Suprapubic skin (tissue), 4 donors: ENCODE measurements around the gene SND1. TPM values are rescaled to one million over a fixed set of nuclear protein-coding genes. Genes with fewer than 3 reads are reported as not detected.

ENCODE experiments used
- DNase-seq, 2 donors: peaks; one replicate each; pipeline ENCODE4 v3.0.0-alpha.2; 2019; ENCODE audit warnings: low spot score in 2 of 2
- H3K27ac ChIP-seq: fragments of 200-600 bp; sonication (generic); one replicate; pipeline ENCODE4 v1.5.1; 2019
- H3K27me3 ChIP-seq: fragments of 200-600 bp; sonication (generic); one replicate; pipeline ENCODE4 v1.5.1; 2019
- H3K36me3 ChIP-seq: fragments of 200-600 bp; sonication (generic); one replicate; pipeline ENCODE4 v1.5.1; 2019
- H3K4me1 ChIP-seq: fragments of 200-600 bp; sonication (generic); one replicate; pipeline ENCODE4 v1.5.1; 2019
- H3K4me3 ChIP-seq: fragments of 200-600 bp; sonication (generic); one replicate; pipeline ENCODE4 v1.5.1; 2019; ENCODE audit warnings: mild to moderate bottlenecking
- H3K9me3 ChIP-seq: fragments of 200-600 bp; sonication (generic); one replicate; pipeline ENCODE4 v1.5.1; 2019
- EP300 ChIP-seq: sonication (generic); formaldehyde crosslinking; IDR thresholded peaks from one replicate; pipeline ENCODE4 v1.6.1; 2017; ENCODE audit warnings: antibody characterized with exemption
- POLR2A ChIP-seq, 2 donors: fragments of 450-650 bp; IDR thresholded peaks; one replicate each; pipeline ENCODE4 v1.6.1; 2017; ENCODE audit warnings: antibody characterized with exemption in 2 of 2, mild to moderate bottlenecking in 2 of 2, moderate library complexity in 2 of 2
- POLR2AphosphoS5 ChIP-seq, 3 donors: sonication (generic); formaldehyde crosslinking; IDR thresholded peaks; one replicate each; pipeline ENCODE4 v1.6.1; 2017; ENCODE audit warnings: antibody characterized with exemption in 3 of 3
- WGBS: methylation state at CpG from one replicate; pipeline ENCODE4 v1.1.5; 2018; 5-methylcytosine and 5-hydroxymethylcytosine counted together
- total RNA-seq, 4 donors: library from RNA; depleted of rRNA; stranded (reverse); fragments of >200 nt; gene quantifications; one replicate each; pipeline ENCODE4 v1.1.0, GENCODE V29; 2016
- TF ChIP-seq, protein P1 (sequence below), 2 donors: fragments of 200-600 bp in 1 of 2; fragments of 450-650 bp in 1 of 2; sonication (generic) in 1 of 2; IDR thresholded peaks; one replicate each; pipeline ENCODE4 v1.5.1; 2016 to 2019; ENCODE audit warnings: antibody characterized with exemption in 2 of 2, mild to moderate bottlenecking in 1 of 2, moderate library complexity in 1 of 2

SND1 gene
- total RNA-seq, 4 donors from 2014 or later, result 72.2 to 99.8 (median 77.2) TPM

DNA sequence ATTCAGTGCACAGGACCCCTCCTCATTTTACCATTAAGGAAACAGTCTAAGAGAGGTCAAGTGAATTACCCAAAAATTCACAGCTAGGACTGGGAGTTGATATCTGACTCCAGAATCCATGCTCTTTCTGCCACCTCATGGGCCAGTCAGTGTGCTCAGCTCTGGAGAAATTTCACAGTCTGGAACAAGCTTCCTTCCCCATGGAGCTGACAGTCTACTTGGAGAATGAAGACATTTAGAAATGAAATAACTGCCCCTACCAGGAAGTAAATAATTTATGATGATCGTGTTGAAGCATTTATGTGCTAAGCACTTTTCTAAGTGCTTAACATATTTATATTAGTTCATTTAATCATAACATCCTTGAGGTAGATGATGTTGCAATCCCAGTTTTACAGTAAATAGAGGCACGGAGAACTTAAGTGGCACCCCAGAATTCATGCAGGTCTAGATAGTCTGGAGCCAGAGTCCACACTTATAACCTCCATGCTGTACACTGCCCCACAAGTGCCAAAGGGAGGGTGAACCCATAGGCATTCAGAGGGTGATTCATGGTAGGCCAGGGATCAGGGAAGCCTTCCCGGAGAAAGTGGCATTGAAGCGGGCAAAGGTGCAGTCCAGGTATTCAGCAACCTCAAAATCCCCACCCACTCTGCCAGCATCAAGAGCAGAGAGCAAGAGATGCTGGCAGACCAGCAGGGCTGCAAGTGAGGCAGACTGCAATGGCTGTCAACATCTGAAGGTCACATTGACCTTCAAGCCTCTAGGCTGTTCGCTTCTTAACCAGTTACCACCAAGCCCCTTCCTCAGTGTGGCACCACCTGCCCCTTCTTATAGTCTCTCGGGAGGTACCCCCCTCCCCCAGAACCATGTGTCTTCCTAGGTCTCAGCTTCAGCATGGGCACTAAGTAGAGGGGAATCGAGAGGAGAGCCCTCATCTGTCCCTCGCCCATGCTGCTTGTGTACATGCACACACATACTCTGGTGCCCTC, 417.7 kb downstream of the SND1 start:
- H3K9me3 ChIP-seq, result no peaks in the 10 kb centered on the region
- H3K27me3 ChIP-seq, result no peaks in the 10 kb centered on the region
- H3K4me1 ChIP-seq, result no peaks in the 10 kb centered on the region
- no peak overlapping the region for H3K27ac ChIP-seq
- no peak overlapping the region for H3K4me3 ChIP-seq
- peaks cover 6% of the 10 kb centered on the region for H3K36me3 ChIP-seq
- no peak for DNase-seq
- 84% methylated on average over 8 of the region's 8 CpGs for WGBS
- TF ChIP-seq POLR2A (IDR thresholded peaks at IDR 0.05) (no peak), EP300 (no peak), POLR2AphosphoS5 (IDR thresholded peaks at IDR 0.05) (no peak)
- TF ChIP-seq, protein P1, sequence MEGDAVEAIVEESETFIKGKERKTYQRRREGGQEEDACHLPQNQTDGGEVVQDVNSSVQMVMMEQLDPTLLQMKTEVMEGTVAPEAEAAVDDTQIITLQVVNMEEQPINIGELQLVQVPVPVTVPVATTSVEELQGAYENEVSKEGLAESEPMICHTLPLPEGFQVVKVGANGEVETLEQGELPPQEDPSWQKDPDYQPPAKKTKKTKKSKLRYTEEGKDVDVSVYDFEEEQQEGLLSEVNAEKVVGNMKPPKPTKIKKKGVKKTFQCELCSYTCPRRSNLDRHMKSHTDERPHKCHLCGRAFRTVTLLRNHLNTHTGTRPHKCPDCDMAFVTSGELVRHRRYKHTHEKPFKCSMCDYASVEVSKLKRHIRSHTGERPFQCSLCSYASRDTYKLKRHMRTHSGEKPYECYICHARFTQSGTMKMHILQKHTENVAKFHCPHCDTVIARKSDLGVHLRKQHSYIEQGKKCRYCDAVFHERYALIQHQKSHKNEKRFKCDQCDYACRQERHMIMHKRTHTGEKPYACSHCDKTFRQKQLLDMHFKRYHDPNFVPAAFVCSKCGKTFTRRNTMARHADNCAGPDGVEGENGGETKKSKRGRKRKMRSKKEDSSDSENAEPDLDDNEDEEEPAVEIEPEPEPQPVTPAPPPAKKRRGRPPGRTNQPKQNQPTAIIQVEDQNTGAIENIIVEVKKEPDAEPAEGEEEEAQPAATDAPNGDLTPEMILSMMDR (IDR thresholded peaks at IDR 0.05), result no peak

DNA sequence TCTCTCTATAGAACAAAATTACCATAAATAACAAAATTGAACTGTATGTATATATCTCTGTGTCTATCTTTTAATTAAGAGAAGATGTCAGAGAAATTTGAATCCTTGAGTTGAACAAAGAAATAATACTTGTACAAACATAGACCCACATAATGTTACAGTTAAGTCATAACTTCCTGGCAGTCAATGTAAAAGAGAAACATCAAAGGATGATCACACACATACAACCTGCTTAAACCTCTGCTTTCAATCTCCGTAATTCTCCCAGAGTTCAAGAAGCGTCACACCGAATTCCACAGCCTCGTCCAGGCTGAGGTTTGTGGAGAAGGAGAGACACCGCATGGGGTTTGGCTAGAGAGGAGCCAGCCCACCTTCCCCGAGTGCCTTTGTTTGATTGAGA, 419.4 kb downstream of the SND1 start:
- no peaks in the 10 kb centered on the region for H3K4me1 ChIP-seq
- peaks cover 10% of the 10 kb centered on the region for H3K36me3 ChIP-seq
- H3K27ac ChIP-seq, result no peak overlapping the region
- WGBS, result 89% methylated on average over 6 of the region's 6 CpGs
- TF ChIP-seq POLR2A (IDR thresholded peaks at IDR 0.05), result no peak
- TF ChIP-seq, protein P1 (IDR thresholded peaks at IDR 0.05), result no peak
- TF ChIP-seq EP300, result no peak
- TF ChIP-seq POLR2AphosphoS5 (IDR thresholded peaks at IDR 0.05), result no peak
- H3K9me3 ChIP-seq, result no peaks in the 10 kb centered on the region
- no peak for DNase-seq
- H3K27me3 ChIP-seq, result no peaks in the 10 kb centered on the region
- H3K4me3 ChIP-seq, result no peak overlapping the region

- H3K27ac ChIP-seq, result no peak overlapping the region
- peaks cover 10% of the 10 kb centered on the region for H3K36me3 ChIP-seq
- no peaks in the 10 kb centered on the region for H3K4me1 ChIP-seq
- 77% methylated on average over 10 of the region's 11 CpGs for WGBS
- H3K27me3 ChIP-seq, result no peaks in the 10 kb centered on the region
- TF ChIP-seq, protein P1 (IDR thresholded peaks at IDR 0.05), result no peak
- TF ChIP-seq EP300 (no peak), POLR2AphosphoS5 (IDR thresholded peaks at IDR 0.05) (no peak), POLR2A (IDR thresholded peaks at IDR 0.05) (no peak)
- H3K4me3 ChIP-seq, result no peak overlapping the region
- DNase-seq, result no peak
- H3K9me3 ChIP-seq, result no peaks in the 10 kb centered on the region
Measured at GRCh38 chr7:128071801-128072200, 419.8 kb downstream of the SND1 start.

DNA sequence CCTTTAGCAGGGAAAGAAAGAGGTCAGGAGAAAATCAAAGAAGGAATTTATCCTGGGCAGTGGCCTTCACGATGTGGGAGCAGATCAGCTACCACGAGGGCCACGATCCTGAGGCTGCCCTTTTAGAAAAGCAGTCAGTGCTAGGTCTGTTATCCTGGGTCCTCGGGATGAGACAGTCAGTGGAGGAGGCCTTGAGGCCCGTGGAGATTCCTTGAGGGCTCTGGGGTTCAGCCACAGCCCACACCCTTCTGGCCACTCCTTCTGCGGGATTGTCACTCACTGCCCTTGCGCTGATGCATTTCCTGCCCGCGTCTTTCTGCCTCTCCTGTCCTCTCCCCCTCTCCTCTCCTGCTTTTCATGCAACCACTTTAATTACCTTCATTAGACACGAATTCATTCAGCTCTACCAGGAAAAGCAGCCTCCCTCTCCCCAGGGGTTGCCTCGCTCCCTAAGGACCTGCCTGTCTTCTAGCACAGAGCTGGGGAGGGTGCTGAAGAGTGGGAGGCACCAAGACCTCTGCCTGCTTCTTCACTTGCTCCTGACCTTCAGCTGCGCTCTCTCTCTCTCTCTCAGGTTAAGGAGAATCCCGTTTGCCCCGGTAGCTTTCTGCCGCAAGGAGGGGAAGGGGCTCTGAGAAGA, 421.8 kb downstream of the SND1 start:
- 83% methylated on average over 15 of the region's 15 CpGs for WGBS
- no peaks in the 10 kb centered on the region for H3K4me1 ChIP-seq
- H3K27ac ChIP-seq, result no peak overlapping the region
- TF ChIP-seq POLR2A (IDR thresholded peaks at IDR 0.05), result no peak
- TF ChIP-seq, protein P1 (IDR thresholded peaks at IDR 0.05), result no peak
- H3K4me3 ChIP-seq, result no peak overlapping the region
- no peaks in the 10 kb centered on the region for H3K9me3 ChIP-seq
- DNase-seq, result no peak
- no peaks in the 10 kb centered on the region for H3K27me3 ChIP-seq
- H3K36me3 ChIP-seq, result peaks cover 27% of the 10 kb centered on the region

DNA sequence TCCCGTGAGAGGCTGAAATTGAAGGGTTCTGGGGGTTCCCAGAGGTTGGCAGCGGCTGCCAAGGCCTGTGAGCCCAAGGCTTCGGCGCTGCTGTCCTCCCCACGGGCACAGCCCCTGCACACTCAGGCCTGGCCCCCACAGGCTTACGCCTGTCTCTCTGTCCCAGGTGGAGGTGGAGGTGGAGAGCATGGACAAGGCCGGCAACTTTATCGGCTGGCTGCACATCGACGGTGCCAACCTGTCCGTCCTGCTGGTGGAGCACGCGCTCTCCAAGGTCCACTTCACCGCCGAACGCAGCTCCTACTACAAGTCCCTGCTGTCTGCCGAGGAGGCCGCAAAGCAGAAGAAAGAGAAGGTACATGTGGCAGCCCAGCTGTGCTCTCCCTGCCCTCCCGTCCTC, 422.3 kb downstream of the SND1 start:
- Histone ChIP-seq H3K4me1 (no peaks in the 10 kb centered on the region), H3K36me3 (peaks cover 28% of the 10 kb centered on the region), H3K27me3 (no peaks in the 10 kb centered on the region), H3K27ac (no peak overlapping the region), H3K4me3 (no peak overlapping the region), H3K9me3 (no peaks in the 10 kb centered on the region)
- no peak for DNase-seq
- TF ChIP-seq POLR2A (IDR thresholded peaks at IDR 0.05) (no peak), POLR2AphosphoS5 (IDR thresholded peaks at IDR 0.05) (no peak), EP300 (no peak)
- TF ChIP-seq, protein P1 (IDR thresholded peaks at IDR 0.05), result no peak
- 89% methylated on average over 14 of the region's 19 CpGs for WGBS
